A549 (cell line): ENCODE results near the gene C8G. TPM values are rescaled to one million over a fixed set of nuclear protein-coding genes. Genes with fewer than 3 reads are reported as not detected.
A peak's percentile ranks its signal among the peaks of the same experiment; 100 is the strongest.

Experiments used
- ATAC-seq, 2 experiments: fragments of 200-7000 bp in 1 of 2; fragments of >200 bp in 1 of 2; cut with Nextera tagmentation in 1 of 2; cut with Tn5 transposase in 1 of 2; 3 replicates each; pipeline versions ENCODE4 v1.8.0 to v1.9.1; 2018 to 2020; ENCODE audit warnings: mild to moderate bottlenecking in 1 of 2, moderate library complexity in 1 of 2
- CTCF ChIA-PET: fragments of 300-600 bp; sonication (Branson Sonifier 250); formaldehyde crosslinking; extraction: SDS; loops from one replicate; lab custom pipeline; 2021; ENCODE audit warnings: antibody characterized with exemption, inconsistent platforms; lab: Yijun Ruan, JAX
- POLR2A ChIA-PET: fragments of 350-600 bp; formaldehyde crosslinking; extraction: SDS; loops from one replicate; lab custom pipeline; 2021; ENCODE audit warnings: antibody characterized with exemption, inconsistent platforms; lab: Yijun Ruan, JAX
- DNase-seq, 2 experiments: peaks; one replicate each; pipeline versions ENCODE4 v3.0.0 to v3.0.0-alpha.2; 2011 to 2016; ENCODE audit warnings: low read depth in 1 of 2, low spot score in 1 of 2
- FAIRE-seq: peaks from 2 replicates; lab custom pipeline; 2011; peaks lifted over from hg19 to GRCh38; lab: Jason Lieb, UNC
- H3K27ac ChIP-seq, 2 experiments: fragments of >200 bp; sonication (Bioruptor Twin); formaldehyde crosslinking; 3 replicates each; pipeline ENCODE4 v1.5.1; 2016 to 2017
- H3K4me1 ChIP-seq: fragments of >200 bp; sonication (Bioruptor Twin); formaldehyde crosslinking; 3 replicates; pipeline ENCODE4 v1.6.1; 2016
- H3K4me2 ChIP-seq: fragments of >200 bp; sonication (Bioruptor Twin); formaldehyde crosslinking; 3 replicates; pipeline ENCODE4 v1.6.1; 2016
- H3K4me3 ChIP-seq: fragments of >200 bp; sonication (Bioruptor Twin); formaldehyde crosslinking; 3 replicates; pipeline ENCODE4 v1.5.1; 2016
- H3K9me3 ChIP-seq: fragments of >200 bp; sonication (Bioruptor Twin); formaldehyde crosslinking; 3 replicates; pipeline ENCODE4 v1.6.1; 2016
- CHD2 ChIP-seq: fragments of 150-350 bp; IDR thresholded peaks from 2 replicates; pipeline ENCODE4 v1.6.1; 2014; ENCODE audit warnings: low read length; ENCODE audit not compliant: partially characterized antibody
- EP300 ChIP-seq, 2 experiments: fragments of >200 bp; sonication (Bioruptor Twin); formaldehyde crosslinking; IDR thresholded peaks; 2 replicates in 1 of 2; 3 replicates in 1 of 2; pipeline ENCODE4 v1.6.1; 2016 to 2017
- HOXB13 ChIP-seq: fragments of 250-450 bp; sonication (Bioruptor Pico); IDR thresholded peaks from 2 replicates; pipeline ENCODE4 v1.5.0; 2020; ENCODE audit warnings: low read depth, mild to moderate bottlenecking, moderate library complexity
- KDM5A ChIP-seq: fragments of 200-600 bp; sonication (generic); IDR thresholded peaks from 2 replicates; pipeline ENCODE4 v1.6.1; 2016; ENCODE audit warnings: antibody characterized with exemption, mild to moderate bottlenecking
- MAZ ChIP-seq: fragments of 150-350 bp; IDR thresholded peaks from 2 replicates; pipeline ENCODE4 v1.6.1; 2014; ENCODE audit warnings: antibody characterized with exemption, low read depth, low read length, borderline replicate concordance
- MYC ChIP-seq: IDR thresholded peaks from 2 replicates; pipeline ENCODE4 v1.6.1; 2012; ENCODE audit warnings: mild to moderate bottlenecking, inconsistent platforms, low read length, improper control_type of control experiment, borderline replicate concordance
- NPAS2 ChIP-seq: fragments of 250-450 bp; sonication (Bioruptor Pico); IDR thresholded peaks from 2 replicates; pipeline ENCODE4 v1.8.0; 2022; ENCODE audit warnings: mild to moderate bottlenecking, moderate library complexity, borderline replicate concordance
- NR3C1 ChIP-seq: fragments of >200 bp; sonication (Bioruptor Twin); formaldehyde crosslinking; IDR thresholded peaks from 3 replicates; pipeline ENCODE4 v1.6.1; 2017
- POLR2AphosphoS2 ChIP-seq: conservative IDR thresholded peaks from 2 replicates; pipeline ENCODE4 v1.6.1; 2012; ENCODE audit warnings: low read length, improper control_type of control experiment, inconsistent platforms
- SREBF2 ChIP-seq: fragments of 450-650 bp; IDR thresholded peaks from 2 replicates; pipeline ENCODE4 v1.6.1; 2014; ENCODE audit warnings: mild to moderate bottlenecking, moderate library complexity
- TFCP2L1 ChIP-seq: fragments of 250-450 bp; sonication (Bioruptor Pico); IDR thresholded peaks from 2 replicates; pipeline ENCODE4 v1.5.0; 2021; ENCODE audit warnings: mild to moderate bottlenecking
- ZNF302 ChIP-seq: fragments of 250-450 bp; sonication (Bioruptor Pico); IDR thresholded peaks from 2 replicates; pipeline ENCODE4 v1.9.0; 2021; ENCODE audit warnings: inconsistent platforms, mild to moderate bottlenecking, moderate library complexity
- WGBS: methylation state at CpG from one replicate; pipeline ENCODE4 v1.1.6; 2017; ENCODE audit errors: missing lambda C conversion rate; 5-methylcytosine and 5-hydroxymethylcytosine counted together
- polyA plus RNA-seq, 4 experiments: library from polyadenylated mRNA; depleted of rRNA in 3 of 4; stranded (reverse); fragments of >200 nt; fragmentation: RNase III in 1 of 4; extraction: RNeasy Plus Mini Kit Qiagen cat#74134 plus additional on column Dnase treatment in 1 of 4; gene quantifications; 2 replicates in 3 of 4; 3 replicates in 1 of 4; pipeline ENCODE4 v1.2.3, GENCODE V29; 2011 to 2017
- TF ChIP-seq, protein P1 (sequence below): fragments of 450-650 bp; IDR thresholded peaks from 2 replicates; pipeline ENCODE4 v1.6.1; 2014; ENCODE audit warnings: antibody characterized with exemption
- TF ChIP-seq, protein P2 (sequence below): IDR thresholded peaks from 2 replicates; pipeline ENCODE4 v1.6.1; 2012; ENCODE audit warnings: low read depth, borderline replicate concordance
- TF ChIP-seq, protein P3 (sequence below): IDR thresholded peaks from 2 replicates; pipeline ENCODE4 v1.6.1; 2012

C8G gene
- polyA plus RNA-seq, 2 of the 4 experiments (the other 2 are of a cell fraction), result 0.45 to 1.3 TPM

DNA sequence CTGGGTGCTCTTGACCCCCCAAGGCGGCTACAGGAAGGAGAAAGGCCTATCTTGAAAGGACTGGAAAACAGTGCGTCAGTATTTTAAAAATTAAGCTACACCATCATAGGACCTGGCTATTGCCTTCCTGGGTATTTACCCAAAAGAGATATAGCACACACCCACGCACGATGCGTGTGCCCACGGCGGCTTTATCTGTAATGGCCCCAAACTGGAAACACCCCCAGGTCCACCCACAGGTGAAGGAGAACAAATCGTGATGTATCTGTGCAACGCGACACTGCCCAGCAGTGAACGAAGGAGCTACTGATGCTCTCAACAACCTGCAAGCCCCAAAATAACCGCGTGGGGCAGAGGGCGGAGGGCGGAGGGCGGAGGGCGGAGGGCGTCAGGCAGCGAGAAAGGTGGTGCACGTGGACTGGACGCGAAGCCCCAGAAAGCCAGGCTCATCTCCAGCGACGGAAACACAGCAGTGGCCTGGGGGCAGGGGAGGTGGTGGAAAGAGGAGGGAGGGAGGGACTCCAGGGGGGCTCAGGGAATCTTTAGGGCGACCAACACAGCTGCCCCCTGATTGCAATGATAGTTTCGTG, 19.9 kb downstream of the C8G start:
- POLR2A ChIA-PET, result no interaction called here
- H3K4me2 ChIP-seq, result peak overlapping the region; percentile 40; the same call in 2 of the 3 replicates

DNA sequence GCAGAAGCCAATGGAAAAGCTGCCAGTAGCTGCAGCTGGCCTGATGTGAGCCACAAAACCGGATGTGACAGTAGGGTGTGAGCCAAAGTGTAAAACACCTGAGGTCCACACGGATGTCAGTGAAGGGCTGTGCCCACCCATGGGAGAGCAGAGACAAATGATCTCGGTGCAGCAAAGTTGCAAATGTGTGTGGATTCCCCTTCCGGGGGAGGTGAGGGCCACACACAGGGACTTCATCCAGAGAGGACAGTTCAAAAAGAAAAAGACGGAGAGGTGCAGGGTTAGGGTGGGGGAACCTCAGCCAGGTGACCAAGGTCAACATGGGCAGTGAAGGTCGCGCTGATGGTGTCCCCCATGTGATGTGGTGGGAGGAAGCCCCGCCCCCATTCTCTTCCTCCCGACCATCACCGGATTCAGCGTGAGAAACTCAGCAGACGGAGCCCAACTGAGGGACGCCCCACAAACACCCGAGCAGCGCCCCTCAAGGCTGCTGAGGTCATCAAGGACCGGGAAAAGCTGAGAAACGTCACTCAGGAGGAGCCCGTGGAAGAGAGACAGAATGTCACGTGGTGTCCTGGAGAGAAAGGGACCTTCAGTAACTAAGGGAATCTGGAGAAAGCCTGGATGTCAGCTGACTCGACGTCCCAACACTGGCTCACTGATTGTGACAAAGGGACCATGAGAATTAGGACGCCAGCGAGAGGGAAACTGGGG, 20.9 kb downstream of the C8G start:
- ChIA-PET CTCF (interaction anchor here (1.1 to 1.5 kb wide), 5 partner anchors 10 to 38 kb away, joined by 3 to 5 read pairs (median 3); partner anchors contain the start of gene PAXX), POLR2A (no interaction called here)
- no peak for DNase-seq
- H3K27ac ChIP-seq, result no peak overlapping the region; a peak in 1 of 6 replicates
- ATAC-seq, result no peak
- H3K9me3 ChIP-seq, result no peaks in the 10 kb centered on the region
- H3K4me1 ChIP-seq, result peaks cover 15% of the 10 kb centered on the region; the same call in 2 of the 3 replicates
- FAIRE-seq, result no peak
- TF ChIP-seq, protein P1, sequence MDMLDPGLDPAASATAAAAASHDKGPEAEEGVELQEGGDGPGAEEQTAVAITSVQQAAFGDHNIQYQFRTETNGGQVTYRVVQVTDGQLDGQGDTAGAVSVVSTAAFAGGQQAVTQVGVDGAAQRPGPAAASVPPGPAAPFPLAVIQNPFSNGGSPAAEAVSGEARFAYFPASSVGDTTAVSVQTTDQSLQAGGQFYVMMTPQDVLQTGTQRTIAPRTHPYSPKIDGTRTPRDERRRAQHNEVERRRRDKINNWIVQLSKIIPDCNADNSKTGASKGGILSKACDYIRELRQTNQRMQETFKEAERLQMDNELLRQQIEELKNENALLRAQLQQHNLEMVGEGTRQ, result 0 out of 2 replicates have a peak, but pooled peaks have one; percentile 7
- no peak for TF ChIP-seq EP300 (IDR thresholded peaks at IDR 0.05)
- H3K4me3 ChIP-seq, result no peak overlapping the region
- WGBS, result 69% methylated on average over 21 of the region's 23 CpGs
- no peak overlapping the region for H3K4me2 ChIP-seq

More for the DNA sequence above, 19.9 kb downstream of the C8G start:
- peak overlapping the region in 1 of 2 experiments; percentile 75; a peak in 3 of 6 replicates for H3K27ac ChIP-seq
- DNase-seq (no peak), FAIRE-seq (no peak), ATAC-seq (no peak)
- peaks cover 15% of the 10 kb centered on the region; the same call in 2 of the 3 replicates for H3K4me1 ChIP-seq
- CTCF ChIA-PET, result interaction anchor here (0.6 to 1.5 kb wide), 9 partner anchors 8 to 177 kb away, joined by 3 to 9 read pairs (median 3); partner anchors contain the start of gene PAXX
- no peaks in the 10 kb centered on the region for H3K9me3 ChIP-seq
- 91% methylated on average over 26 of the region's 26 CpGs for WGBS
- H3K4me3 ChIP-seq, result no peak overlapping the region
- TF ChIP-seq EP300 (IDR thresholded peaks at IDR 0.05) (no peak), TFCP2L1 (CRISPR knock-in tag) (no peak), ZNF302 (no peak)

DNA sequence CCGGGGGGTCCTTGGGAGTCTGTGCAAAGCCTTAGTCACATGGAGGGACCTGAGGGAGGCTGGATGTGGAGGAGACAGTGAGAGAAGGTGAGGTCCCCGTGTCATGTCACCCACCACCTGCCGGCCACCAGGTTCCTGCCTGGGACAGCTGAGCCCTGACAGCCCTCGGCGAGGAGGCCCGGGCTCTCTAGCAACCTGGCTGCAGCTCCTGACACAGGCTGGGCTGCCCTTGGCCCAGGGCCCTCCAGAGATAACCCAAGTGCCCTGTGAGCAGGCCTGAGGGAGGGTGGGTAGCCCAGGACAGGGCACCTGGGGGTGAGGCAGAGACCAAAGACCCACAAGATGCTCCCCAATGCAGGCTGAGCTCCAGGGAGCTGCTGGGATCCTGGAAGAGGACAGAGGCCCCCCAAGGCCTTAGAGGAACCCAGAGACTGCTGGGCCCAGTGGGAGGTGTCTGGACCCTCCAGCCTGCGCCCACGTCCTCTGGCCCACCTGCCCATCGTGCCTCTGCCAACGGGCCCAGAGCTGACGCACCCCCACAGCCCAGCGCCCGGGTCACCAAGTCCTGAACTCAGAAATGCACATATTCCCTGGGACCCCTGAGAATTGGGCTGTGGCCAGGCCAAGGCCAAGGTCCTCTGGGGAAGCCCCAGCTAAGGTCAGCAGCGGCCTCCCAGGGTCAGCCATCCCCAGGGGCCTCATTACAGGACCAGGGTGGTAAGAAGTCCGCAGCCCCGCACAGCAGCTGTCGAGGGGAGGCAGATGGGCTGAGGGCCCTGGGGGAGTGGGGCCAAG, 23.5 kb downstream of the C8G start:
- no peaks in the 10 kb centered on the region for H3K9me3 ChIP-seq
- DNase-seq (no peak), FAIRE-seq (no peak), ATAC-seq (peak in 1 of 2 experiments; percentile 5; a peak in 2 of 6 replicates)
- no peak for TF ChIP-seq POLR2AphosphoS2
- no peak for TF ChIP-seq TFCP2L1 (CRISPR knock-in tag)
- TF ChIP-seq, protein P2, sequence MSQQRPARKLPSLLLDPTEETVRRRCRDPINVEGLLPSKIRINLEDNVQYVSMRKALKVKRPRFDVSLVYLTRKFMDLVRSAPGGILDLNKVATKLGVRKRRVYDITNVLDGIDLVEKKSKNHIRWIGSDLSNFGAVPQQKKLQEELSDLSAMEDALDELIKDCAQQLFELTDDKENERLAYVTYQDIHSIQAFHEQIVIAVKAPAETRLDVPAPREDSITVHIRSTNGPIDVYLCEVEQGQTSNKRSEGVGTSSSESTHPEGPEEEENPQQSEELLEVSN, result no peak
- TF ChIP-seq, protein P3, sequence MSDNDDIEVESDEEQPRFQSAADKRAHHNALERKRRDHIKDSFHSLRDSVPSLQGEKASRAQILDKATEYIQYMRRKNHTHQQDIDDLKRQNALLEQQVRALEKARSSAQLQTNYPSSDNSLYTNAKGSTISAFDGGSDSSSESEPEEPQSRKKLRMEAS, result no peak
- TF ChIP-seq ZNF302, result no peak
- TF ChIP-seq CHD2, result no peak
- no peak for TF ChIP-seq EP300 (IDR thresholded peaks at IDR 0.05)
- no peak for TF ChIP-seq MYC
- no peak for TF ChIP-seq SREBF2
- no peak for TF ChIP-seq NPAS2 (CRISPR knock-in tag)
- TF ChIP-seq HOXB13 (CRISPR knock-in tag), result no peak
- TF ChIP-seq NR3C1, result no peak
- no peak for TF ChIP-seq MAZ
- no peak for TF ChIP-seq KDM5A
- H3K4me3 ChIP-seq, result no peak overlapping the region
- H3K4me1 ChIP-seq, result peaks cover 15% of the 10 kb centered on the region; the same call in 2 of the 3 replicates
- H3K27ac ChIP-seq, result no peak overlapping the region; a peak in 1 of 6 replicates
- CTCF ChIA-PET, result interaction anchor here (1.6 to 2.7 kb wide), 3 partner anchors 21 to 66 kb away, joined by 8 to 10 read pairs (median 9); partner anchors contain the start of gene ABCA2
- 65% methylated on average over 7 of the region's 17 CpGs for WGBS
- no peak overlapping the region for H3K4me2 ChIP-seq
- POLR2A ChIA-PET, result no interaction called here
